Activated CD8-positive, alpha-beta memory T cell treated with anti-CD3 and anti-CD28 coated beads, Interleukin-2, amount 50 U/mL, for 4 hours (primary cell): ENCODE data around the gene TNRC6A.
"Not testable (repeated sequence)": the region's sequence is repeated elsewhere in the genome, so short reads cannot be mapped to it uniquely, and the experiment has no call there.

Experiments
- DNase-seq: peaks from one replicate; pipeline ENCODE4 v3.0.0-alpha.2; 2020

Gene TNRC6A

DNA sequence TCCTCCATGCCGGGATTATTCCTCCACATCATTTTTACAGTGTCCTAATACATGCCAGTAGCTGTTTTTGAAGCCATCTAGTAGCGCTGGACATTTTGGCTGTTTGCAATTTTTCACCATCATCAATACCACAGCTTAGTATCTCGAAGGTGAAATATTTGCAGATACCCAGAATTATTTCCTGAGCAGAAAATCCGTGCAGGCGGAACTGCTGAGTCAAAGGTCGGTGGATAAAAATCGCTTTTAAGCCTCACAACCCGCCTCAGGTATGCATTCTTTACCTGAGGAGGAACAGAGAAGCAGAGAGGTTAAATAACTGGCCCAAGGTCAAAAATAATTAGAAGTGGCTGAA, 584 bp upstream of the TNRC6A start:
- peak; percentile 25 for DNase-seq

DNA sequence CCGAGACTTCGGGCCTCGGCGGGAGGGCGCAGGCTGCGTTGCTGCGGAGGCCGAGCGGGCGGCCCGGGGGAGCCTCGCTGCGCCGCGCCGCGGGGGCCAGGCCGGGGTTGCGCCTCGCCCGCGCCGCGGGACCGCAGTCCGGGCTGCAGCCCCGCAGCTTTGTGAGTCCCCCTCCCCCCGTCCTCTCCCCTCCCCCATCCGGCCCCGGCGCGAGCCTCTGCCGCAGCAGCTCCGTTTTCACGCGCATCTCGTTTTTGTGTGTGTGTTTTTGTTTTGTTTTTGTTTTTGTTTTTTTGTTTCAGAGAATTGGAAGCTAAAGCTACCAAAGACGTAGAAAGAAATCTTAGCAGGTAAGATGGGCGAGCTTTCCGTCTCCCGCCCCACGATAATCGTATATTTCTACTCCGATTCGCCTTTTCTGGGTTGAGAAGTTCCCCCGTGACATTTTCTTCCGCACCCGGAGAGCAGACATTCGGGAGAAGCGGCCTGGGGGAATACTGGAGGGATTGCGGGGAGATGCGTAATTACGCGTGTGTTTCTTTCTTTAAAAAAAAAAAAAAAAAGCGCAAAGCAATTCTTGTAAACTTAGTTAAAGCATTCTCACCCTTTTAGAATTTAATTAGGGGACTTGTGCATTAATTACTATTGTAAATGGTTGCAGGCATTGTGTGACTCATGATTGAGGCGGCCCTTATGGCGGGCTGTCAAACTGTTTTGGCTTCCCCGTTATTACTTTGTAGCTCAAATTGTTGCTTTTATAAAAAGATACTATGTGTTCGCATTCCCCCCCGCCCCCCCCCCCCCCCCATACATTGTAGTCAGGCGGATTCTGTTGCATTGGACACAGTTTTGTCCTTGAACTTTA, 732 bp downstream of the TNRC6A start:
- peak; percentile 36 for DNase-seq

DNA sequence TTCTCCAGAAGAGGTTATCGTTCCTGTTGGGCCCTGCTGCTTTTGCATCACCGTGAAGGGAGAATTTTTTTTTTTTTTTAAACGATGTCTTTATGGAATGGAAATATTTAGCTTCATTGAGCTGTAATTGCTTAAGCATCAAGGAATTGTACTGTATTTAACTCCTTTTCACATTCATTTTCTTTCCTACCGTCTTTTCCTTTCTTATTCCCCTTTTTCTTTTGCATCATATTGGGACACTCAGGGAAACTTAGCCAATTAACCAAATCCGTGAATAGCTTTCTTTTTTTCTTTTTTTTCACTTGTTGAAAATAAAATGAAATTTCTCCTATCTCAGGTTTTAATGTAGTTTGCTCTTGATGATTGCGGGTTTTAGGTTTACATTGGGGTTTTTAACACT, 1.5 kb downstream of the TNRC6A start:
- no peak for DNase-seq

DNA sequence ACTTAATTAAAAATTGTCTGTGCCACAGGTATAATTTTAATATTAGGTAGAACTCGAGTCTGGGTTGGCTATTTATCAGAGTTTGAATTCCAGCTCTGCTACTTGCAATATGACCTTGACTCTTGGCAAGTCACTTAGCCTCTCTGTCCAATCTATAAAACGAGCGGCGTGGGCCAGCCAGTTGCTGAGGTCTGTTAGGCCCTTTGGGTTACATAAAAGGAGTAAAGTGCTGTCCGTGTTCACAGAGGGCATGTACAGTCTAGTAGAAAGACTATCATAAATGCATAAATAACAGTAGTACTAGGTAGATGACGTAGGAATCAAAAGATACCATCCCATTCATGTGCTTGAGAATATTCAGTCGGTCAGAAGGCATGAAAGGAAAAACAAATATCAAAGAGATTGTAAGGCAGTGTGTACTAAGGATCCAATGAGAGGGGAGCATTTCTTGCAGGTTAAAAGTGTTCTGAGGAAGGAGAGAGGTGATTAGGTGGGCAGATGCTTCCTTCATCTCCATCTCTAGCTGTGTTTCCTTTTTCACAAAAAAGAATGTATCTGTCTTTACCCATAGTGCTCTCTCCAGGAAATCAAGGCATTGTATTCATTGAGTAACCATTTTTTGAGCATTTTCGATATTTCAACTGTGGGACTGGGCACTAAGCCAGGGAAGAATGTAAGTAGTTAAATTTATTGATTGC, 2.4 kb downstream of the TNRC6A start:
- DNase-seq, result no peak

DNA sequence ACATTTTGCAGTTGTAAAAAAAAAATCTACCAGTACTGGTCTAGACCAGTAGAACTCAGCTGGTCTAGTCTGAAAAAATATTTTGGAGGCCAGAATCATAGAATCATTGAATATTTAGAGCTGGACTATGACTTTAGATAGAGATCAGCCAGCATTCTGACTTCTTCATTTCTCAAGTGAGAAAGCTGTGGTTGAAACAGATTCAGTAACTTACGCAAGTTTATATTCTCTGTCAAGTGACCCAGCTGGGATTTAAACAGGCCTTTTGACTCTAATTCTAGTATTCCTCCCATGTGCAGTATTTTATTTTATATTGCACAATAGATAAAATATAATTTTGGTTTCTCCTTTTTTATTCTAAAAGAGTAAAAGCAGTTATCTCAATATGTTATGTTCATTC, 4.9 kb downstream of the TNRC6A start:
- DNase-seq, result no peak

GRCh38 chr16:24736758-24737157, 7.3 kb downstream of the TNRC6A start:
- DNase-seq, result no peak

GRCh38 chr16:24737391-24737871, 8.0 kb downstream of the TNRC6A start:
- DNase-seq, result no peak

- DNase-seq, result no peak
Measured at GRCh38 chr16:24737916-24738594, 8.6 kb downstream of the TNRC6A start.

GRCh38 chr16:24738895-24739294, 9.4 kb downstream of the TNRC6A start:
- no peak for DNase-seq

DNA sequence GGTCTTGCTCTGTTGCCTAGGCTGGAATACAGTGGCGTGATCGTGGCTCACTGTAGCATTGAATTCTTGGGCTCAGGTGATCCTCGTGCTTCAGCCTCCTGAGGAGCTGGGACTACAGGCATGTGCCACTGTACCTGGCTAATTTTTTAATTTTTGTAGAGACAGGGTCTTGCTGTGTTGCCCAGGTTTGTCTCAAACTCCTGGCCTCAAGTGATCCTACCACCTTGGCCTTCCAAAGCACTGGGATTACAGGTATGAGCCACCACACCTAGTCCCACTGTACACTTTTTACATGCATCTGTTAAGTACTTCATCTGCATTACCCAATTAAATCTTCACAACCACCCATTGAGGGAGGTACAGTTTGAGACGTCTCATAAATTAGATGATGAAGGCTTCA, 12.4 kb downstream of the TNRC6A start:
- no peak for DNase-seq

DNA sequence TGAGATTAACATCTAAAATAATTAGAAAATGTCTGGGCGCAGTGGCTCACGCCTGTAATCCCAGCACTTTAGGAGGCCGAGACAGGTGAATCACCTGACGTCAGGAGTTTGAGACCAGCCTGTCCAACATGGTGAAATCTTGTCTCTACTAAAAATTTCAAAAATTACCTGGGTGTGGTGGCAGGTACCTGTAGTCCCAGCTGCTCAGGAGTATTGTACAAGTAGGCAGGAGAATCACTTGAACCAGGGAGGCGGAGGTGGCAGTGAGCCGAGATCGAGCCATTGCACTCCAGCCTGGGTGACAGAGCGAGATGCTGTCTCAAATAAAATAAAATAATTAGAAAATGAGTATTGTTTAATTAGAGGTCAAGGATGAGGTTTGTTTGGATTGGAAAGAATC, 13.2 kb downstream of the TNRC6A start:
- DNase-seq, result not testable (repeated sequence)

DNA sequence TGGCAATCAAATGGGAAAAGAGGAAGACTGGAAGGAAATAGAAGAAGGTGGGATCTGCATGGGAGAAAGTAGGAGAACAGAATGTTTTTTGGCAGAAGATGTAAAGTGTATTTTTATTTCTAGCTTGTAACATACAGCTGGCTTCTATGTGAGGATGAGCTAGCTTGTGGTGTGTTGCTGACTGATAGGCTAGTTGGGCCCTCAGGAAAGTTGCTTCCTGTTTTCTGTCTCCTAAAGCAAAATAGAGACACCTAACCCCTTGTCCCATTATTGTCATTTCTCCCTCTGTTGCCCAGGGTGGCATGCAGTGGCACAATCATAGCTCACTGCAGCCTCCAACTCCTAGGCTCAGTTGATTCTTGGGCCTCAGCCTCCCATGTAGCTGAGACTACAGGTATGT, 15.9 kb downstream of the TNRC6A start:
- DNase-seq, result no peak

DNA sequence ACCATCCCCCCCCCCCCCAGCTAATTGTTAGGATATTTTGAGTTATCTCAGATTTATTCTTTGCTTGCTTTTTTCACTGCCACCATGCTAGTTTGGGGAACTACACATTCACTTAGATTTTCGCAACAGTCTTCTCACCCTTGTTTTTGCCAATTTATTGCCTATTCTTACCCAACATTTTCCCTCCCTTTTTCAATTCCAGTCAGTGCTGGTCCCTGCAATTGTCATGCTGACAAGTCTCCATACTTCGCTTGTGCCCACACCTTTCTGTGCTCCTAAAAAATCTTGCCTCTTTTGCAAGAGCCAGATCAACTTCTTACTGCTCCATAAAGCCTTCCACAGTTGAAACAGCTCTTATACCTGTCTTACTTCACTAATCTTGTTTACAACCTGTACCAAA, 16.3 kb downstream of the TNRC6A start:
- DNase-seq, result no peak

- no peak for DNase-seq
Measured at GRCh38 chr16:24747441-24747840, 18.0 kb downstream of the TNRC6A start.

DNA sequence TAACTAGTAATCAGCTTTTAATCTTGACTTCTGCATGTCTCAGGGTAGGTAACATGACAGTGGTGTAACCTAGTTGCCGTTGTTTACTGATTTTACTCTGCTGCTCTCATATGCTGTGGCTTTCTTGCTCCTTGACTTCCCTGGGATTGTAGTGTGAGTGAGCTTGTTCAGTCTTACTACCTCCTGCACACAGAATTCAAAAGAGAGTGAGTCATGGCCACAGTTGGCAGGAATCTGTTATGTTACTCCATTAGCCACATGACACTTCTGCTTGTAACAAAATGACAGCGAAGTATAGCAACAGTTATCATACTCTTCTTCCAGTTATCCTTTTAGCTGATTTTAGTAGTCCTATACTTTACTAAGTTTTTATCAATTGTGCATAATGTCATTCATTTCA, 18.8 kb downstream of the TNRC6A start:
- DNase-seq, result no peak

- DNase-seq, result no peak
Measured at GRCh38 chr16:24749310-24749709, 19.9 kb downstream of the TNRC6A start.

DNA sequence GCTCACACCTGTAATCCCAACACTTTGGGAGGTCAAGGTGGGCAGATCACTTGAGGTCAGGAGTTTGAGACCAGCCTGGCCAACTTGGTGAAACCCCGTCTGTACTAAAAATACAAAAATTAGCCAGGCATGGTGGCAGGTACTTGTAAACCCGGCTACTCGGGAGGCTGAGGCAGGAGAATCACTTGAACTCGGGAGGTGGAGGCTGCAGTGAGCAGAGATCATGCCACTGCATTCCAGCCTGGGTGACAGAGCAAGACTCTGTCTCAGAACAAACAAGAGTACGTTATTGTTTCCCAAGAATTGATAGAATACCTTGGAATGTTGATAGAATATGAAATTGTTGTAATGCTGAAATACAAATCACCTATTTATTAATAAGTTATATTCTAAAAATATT, 20.4 kb downstream of the TNRC6A start:
- DNase-seq, result not testable (repeated sequence)

DNA sequence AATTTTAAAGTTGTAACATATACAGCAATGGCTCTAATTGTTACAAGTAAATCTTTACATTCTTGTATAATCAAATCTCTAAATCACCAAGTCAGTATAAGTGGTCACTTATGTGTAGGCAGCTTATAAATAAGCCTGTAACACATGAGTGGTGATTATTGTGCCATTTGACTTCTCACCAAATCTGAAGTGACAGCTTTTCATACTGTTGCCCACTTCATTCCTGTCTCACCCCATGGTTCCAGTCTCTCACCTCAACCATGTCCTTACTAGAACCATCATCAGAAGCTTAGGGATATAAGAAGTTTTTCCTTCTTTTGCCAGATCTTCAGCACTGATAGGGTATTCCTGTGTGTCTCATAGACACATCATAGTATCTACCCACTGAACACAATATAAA, 23.5 kb downstream of the TNRC6A start:
- no peak for DNase-seq

DNA sequence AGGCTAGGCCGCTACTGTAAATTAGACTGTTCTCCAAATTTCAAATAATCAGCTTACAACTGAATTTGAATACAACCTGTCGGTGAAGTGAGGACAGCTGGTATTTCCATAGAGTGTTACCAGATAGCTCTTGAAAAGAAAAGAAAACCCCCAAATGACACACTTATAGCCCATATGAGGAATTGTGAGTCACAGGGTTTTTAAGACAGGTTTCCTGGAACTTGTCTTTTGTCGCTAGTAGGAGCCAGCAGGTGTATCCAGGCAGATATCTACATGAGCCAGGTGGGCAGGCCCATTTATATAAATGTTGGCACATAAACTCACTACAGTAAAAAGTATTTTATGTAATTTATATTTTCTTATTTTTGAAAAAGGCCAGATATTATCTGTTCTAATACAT, 24.0 kb downstream of the TNRC6A start:
- no peak for DNase-seq

GRCh38 chr16:24754543-24754942, 25.1 kb downstream of the TNRC6A start:
- DNase-seq, result no peak

- no peak for DNase-seq
Measured at GRCh38 chr16:24755201-24755874, 25.9 kb downstream of the TNRC6A start.

DNA sequence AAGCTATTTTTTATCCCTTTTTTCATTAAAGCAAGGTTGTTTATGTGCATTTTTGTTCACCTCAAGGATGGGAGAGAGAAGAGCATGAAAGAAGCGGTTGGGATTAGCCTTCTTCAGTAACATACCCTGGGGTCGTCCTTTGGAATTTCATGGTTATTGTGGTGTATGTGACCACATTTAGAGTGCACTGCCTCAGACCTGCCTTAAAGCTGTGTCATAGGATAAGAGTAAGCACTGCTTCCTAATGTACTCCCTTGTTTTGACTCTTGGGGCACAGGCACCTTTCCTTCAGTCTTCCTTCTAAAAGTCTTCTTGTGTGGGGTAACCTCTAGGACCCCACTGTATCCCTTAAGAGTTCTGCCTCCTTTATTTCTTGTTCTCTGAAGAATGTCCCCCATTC, 28.9 kb downstream of the TNRC6A start:
- no peak for DNase-seq

DNA sequence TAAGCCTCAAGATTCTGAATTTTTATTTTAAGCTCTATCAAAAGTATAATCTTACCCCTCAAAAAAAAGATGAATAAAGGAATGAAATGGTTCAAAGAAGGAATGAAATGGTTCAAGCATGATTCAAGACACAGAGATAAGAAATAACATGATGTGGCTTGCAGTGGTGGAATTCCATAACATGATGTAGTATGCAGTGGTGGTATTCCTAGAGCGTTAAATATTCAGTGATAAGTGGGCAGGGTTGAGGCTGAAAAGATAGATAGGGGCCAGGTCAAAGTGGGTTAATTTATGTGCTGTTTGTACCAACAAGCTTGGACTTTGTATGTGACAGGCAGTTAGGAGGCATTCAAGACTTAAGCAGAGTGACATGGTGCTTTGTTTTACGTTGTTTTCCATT, 29.6 kb downstream of the TNRC6A start:
- DNase-seq, result no peak
